NCI-H774 (cell line): Measurements from ENCODE around the gene ZGPAT.
"Not testable (repeated sequence)": the region's sequence is repeated elsewhere in the genome, so short reads cannot be mapped to it uniquely, and the experiment has no call there.

Source experiments
- DNase-seq: peaks from one replicate; lab custom pipeline; 2025; lab: John Stamatoyannopoulos, UW

ZGPAT gene

DNA sequence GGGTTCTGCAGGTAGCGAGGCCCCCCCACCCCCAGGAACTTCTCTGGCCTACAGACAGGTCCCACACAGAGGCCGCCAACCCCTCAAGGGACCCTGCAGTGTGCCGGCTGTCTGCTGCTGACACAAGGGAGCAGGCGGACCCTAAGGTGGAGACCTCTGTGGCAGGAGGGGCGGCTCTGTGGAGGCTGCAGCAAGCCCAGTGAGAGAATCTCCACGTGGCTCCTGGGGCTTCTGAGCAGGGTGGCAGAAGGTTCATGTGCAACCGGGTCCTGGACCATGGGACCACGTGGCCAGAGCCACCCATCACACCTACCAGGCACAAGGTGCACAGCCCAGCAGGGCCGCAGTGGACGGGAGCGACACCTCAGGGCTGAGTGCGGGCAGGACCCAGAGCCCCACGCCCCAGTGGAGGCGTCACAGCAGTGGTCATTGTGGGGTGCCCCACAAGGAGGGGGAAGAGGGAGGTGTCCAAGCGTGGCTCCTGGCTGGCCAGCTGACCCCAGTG lies 4.3 kb upstream of the ZGPAT start:
- DNase-seq: no peak

DNA sequence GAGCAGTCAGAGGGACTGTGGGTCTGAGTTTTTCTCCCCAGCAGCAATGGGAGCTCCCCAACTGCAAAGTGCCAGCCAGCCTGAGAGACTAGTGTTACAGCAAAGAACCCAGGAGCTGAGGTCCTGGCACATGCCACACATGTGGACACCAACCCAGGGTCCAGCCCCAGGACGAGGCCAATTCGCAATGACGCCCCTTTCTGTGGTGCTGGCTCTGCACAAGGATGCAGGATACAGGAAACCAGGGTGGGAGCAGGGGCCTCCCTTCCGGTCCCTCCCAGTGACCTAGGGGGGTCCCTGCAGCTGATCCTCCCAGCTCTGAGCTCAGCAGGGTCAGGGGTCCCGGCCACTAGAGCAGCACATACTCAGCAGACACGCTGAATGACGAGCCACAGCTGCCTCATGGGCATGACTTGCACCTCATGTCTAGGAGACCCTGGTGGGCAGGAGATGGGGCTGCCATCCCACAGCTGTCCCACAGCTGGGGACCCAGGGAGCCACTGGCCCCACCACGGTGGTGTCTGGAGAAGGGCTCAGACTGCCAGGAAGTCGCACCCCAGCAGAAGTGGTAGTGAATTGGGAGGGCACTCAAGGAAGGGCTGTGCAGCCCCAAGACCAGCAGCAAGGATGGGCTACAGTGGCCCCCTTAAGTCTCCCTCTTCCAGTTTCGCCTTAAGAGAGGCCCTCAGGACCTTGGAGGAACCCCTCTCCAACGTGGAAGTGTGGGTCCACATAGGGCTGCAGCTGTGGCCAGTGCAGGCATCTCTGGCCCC lies 3.7 kb upstream of the ZGPAT start:
- DNase-seq: no peak

DNA sequence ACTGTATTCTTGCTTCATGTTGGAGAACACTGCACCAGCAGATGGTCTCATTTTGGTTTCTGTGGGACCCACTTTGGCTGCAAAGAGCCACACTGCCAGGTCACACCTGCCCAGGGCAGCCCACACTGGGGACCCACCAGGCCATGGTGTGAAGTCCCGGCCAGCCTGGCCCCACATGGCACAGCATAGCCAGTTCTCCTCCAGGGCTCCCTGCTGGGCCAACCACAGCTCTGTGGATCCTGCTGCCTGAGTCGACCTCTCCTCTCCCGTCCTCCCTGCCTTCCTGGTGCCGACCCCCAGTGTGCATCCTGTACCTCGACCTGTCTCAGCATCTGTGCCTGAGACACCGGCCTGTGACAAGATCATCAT lies 3.1 kb upstream of the ZGPAT start:
- DNase-seq: no peak

DNA sequence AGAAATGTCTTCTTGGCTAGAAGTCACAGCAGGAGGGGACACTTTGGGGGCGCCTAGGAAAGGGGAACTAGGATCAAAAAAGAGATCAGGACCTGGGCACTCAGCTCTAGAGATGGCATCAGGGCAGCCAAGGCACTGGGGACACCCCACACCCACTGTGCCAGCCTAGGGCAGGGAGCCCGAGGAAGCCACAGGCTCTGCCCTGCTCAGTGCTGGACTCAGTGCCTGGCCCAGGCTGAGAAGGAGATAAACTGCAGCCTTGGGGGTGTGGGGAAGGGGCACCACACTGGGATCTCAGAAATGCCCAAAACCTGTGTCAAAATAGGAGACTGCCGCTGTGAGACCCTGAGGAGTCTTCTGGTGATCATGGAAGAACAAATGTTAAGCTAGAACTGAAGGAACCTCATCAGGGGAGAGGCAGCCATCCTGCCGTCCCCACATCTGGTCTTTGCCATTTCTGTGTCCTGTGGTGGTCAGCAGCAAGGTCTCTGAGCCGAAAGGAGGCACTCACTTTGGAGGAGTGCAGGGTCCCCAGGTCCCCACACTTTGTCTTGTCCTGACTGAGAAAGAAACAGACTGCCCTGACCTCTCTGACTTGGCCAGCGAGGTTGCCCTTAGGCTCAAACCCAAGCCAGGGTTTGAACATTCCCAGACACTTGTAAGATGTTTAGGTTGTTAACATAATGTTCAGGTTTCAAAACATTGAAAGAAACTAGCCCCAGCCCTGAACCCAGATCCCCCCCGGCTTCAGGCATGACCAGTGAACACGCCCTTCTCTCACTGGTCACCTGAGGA lies 2.4 kb upstream of the ZGPAT start:
- DNase-seq: no peak

DNA sequence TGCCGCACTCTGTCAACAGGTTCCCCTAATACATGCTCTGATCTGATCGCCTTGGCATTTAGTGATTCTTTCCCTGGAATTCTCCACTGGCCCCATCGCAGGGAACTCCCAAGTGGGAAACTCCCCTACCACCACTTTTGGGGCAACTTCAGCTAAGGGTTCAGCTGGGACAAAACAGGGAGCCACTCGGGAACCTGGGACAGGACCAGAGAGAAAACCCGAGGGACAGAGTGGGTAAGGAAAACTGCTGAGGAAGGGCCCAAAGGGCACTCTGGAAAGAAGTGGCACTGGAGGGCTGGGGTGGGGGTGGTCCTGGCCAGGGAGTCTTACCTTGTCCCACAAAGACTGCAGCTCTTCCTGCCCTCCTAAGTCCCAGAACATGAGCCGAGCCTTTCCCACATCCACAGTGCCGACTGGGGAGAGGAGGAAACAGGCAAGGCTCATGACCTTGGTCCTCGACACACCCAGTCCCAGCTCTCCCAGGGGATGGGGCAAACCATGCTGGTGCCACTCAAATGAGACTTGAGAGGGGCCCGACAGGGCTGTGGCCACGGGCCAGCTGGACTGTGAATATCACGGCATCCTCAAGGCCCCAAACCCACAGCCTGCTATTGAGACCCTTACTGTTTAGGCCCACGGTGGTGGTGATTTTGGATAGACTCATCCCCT lies 1.7 kb upstream of the ZGPAT start:
- no peak for DNase-seq

DNA sequence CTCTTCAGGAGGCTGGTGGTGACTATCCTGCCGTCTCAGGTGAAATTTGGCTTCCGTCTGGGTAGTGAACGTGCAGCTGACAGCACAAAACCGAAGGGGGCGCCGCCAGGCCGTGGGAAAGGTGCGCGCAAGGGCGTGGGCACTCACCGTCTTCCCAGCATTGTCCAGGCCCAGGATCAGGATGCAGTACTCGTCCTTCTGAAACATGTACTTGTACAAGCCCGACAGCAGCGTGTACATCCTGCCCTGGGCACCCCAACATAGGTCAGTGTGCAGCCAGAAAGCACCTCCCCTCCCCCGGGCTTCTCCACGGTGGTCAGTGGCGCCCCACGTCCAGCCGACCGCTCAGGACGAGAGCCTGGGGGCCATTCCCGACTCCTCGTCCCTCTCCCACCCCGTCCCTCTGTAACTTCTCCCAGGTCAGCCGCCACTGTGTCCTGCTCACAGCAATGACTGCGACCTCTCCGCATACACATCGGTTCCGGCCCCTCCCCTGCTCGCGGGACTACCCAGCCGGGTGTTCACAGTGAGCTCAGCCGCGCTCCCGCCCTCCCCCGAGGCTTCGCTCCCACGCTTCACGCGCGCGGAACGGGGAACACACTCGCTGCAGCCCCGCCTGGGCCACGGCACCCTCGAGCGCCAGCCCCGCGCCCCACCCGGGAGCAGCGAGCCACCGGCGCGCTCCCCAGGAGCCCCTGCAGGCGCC lies 834 bp upstream of the ZGPAT start:
- no peak for DNase-seq

DNA sequence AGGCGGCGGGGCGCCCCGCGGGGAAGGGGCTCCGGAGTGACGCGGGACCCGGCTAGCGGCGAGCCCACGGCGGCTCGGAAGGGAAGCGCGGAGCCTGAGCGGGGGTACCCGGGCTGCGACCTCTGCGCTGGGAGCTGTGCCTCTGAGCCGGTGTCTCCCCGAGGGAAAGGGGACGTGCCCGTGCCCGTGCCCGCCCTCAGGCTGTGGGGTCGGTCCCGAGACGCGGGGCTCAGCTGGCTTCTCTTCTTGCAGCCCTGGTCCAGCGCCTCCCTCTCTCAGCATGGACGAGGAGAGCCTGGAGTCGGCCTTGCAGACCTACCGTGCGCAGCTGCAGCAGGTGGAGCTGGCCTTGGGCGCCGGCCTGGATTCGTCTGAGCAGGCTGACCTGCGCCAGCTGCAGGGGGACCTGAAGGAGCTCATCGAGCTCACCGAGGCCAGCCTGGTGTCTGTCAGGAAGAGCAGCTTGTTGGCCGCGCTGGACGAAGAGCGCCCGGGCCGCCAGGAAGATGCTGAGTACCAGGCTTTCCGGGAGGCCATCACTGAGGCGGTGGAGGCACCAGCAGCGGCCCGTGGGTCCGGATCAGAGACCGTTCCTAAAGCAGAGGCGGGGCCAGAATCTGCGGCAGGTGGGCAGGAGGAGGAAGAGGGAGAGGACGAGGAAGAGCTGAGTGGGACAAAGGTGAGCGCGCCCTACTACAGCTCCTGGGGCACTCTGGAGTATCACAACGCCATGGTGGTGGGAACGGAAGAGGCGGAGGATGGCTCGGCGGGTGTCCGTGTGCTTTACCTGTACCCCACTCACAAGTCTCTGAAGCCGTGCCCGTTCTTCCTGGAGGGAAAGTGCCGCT lies 686 bp downstream of the ZGPAT start:
- DNase-seq: no peak

DNA sequence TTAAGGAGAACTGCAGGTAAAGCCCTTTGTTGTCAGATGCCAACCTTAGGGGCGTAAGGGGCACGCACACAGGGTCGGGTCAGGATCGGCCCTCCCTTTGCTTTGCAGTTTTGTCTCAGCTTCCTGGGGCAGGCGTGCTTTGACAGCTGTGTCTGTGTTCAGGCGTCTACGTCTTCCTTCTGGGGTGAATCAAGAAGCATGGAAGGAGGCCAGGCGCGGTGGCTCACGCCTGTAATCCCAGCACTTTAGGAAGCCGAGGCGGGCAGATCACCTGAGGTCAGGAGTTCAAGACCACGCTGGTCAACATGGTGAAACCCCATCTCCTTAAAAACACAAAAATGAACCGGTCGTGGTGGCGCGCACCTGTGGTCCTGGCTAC lies 1.3 kb downstream of the ZGPAT start:
- DNase-seq: no peak

DNA sequence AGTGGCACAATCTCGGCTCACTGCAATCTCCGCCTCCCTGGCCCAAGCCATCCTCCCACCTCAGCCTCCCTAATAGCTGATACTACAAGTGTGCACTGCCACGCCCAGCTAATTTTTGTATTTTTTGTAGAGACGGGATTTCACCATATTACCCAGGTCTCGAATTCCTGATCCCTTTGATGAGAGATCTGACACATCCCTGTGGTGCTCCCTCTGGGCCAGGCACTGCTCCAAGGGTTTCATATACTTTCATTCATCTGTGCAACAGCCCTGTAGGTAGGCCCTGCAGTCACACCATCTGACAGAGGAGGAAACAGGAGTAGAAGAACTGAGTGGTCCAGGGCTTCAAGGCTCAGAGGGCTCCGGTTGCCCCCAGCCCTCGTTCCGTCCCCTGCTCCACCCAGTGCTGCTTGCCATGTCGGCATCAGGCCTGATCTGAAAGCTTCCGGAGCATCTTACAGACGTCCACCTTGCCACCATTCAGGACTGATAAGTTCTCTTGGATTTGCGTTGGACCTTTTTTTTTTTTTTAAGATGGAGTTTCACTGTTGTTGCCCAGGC lies 3.3 kb downstream of the ZGPAT start:
- DNase-seq: no peak

DNA sequence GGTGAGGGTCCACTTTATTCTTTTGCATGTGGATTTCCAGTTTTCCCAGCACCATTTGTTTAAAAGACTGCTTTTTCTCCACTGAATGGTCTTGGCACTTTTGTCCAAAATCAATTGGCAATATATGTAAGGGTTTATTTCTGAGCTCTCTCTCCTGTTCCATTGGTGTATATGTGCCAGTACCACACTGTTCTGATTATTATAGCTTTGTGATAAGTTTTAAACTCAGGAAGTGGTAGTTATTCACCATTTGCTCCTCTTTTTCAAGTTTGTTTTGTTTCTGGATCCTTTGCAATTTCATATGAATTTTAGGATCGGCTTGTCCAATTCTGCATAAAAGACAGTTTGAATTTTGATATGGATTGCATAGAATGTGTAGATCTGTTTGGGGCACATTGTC lies 4.4 kb downstream of the ZGPAT start:
- DNase-seq: no peak

DNA sequence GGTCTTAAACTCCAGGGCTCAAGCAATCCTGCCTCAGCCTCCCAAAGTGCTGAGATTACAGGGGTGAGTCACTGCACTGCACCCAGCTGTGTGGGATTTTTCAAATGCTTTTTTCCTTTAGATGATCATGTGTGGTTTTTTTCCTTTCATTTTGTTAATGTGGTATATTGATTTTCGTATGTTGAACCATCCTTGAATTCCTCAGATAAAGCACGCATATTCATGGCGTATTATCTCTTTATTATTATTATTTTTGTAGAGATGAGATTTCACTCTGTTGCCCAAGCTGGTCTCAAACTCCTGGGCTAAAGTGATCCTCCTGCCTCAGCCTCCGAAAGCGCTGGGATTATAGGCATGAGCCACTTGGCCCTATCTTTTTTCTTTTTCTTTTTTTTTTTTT lies 7.0 kb downstream of the ZGPAT start:
- no peak for DNase-seq

DNA sequence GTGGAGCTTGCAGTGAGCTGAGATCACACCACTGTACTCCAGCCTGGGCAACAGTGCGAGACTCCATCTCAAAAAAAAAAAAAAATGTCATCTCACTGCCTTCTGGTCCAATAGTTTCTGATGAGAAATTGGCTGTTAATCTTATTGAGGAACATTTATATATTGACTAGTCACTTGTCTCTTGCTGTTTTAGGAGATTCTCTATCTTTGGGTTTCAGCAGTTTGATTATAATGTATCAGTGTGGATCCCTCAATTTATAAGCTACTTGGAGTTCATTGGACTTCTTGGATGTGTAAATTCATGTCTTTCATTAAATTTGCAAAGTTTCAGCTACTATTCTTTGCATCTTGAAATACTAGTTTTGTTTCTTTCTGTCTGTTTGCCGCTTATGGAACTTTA lies 11.2 kb downstream of the ZGPAT start:
- no peak for DNase-seq

DNA sequence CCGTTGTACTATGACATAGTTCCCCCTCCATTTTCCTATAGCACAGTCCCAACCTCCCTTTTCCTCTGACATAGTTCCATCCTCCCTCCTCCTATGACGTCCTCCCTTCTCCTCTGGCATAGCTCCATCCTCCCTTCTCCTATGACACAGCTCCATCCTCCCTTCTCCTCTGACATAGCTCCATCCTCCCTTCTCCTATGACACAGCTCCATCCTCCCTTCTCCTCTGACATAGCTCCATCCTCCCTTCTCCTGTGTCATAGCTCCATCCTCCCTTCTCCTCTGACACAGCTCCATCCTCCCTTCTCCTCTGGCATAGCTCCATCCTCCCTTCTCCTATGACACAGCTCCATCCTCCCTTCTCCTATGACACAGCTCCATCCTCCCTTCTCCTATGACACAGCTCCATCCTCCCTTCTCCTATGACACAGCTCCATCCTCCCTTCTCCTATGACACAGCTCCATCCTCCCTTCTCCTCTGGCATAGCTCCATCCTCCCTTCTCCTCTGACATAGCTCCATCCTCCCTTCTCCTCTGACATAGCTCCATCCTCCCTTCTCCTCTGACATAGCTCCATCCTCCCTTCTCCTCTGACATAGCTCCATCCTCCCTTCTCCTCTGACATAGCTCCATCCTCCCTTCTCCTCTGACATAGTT lies 15.3 kb downstream of the ZGPAT start:
- DNase-seq: not testable (repeated sequence)

DNA sequence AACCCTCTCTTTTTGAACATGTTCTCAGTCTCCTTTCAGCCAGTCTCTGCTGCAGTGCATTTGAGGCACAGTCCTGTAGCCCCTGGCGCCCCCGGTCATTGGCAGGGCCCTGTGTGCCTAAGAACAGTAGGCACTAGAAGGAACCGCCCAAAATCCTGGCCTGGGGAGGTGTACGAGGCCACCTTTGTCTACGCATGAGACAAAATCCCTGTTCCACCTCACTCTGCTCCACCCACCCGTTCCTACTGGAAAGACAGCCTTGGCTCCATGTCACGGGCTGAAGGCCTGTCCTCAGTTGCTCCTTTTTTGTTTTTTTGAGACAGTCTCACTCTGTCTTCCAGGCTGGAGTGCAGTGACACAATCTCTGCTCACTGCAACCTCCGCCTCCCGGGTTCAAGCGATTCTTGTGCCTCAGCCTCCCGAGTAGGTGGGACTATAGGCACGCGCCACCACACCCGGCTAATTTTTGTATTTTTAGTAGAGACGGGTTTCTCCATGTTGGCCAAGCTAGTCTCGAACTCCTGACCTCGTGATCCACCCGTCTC lies 22.4 kb downstream of the ZGPAT start:
- not testable (repeated sequence) for DNase-seq

DNA sequence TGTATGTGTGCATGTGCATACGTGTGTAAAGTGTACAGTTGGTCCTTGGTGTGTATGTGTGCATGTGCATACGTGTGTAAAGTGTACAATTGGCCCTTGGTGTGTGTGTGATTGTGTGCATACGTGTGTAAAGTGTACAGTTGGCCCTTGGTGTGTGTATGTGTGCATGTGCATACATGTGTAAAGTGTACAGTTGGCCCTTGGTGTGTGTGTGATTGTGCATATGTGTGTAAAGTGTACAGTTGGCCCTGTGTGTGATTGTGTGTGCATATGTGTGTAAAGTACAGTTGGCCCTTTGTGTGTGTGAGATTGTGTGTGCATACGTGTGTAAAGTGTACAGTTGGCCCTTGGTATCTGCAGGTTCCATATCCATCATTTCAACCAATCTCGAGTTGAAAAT lies 23.6 kb downstream of the ZGPAT start:
- DNase-seq: no peak

DNA sequence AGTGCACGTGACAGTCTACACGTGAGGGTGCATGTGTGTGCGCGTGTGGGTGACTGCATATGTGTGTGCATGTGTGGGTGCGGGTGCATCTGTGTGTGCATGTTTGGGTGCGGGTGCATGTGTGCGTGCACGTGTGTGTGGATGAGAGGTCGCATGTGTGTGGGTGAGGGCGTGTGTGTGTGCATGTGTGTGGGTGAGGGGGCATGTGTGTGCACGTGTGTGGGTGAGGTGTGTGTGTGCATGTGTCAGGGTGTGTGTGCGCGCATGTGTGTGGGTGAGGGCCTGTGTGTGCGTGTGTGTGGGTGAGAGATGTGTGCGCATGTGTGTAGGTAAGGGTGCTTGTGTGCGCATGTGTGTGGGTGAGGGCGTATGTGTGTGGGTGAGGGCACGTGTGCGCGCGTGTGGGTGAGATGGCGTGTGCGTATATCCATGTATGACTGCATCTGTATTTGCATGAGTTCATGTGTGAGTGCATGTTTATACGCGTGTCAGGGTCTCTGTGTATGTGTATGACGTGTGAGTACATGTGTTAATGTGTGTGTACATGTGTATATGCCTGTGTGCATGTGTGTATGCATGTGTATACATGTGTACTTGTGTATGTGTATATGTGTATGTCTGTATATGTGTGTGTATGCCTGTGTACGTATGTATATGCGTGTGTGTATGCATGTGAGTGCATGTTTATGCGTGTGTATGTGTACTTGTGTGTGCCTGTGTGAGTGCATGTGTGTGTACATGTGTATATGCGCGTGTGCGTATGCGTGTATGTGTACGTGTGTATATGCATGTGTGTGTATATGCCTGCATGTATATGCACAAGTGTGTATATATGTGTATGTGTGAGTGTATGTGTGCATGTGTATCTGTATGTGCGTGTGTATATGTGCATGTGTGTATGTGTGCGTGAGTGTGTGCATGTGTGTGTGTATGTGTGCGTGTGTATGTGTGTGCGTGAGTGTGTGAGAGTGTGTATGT lies 24.6 kb downstream of the ZGPAT start:
- DNase-seq: no peak

DNA sequence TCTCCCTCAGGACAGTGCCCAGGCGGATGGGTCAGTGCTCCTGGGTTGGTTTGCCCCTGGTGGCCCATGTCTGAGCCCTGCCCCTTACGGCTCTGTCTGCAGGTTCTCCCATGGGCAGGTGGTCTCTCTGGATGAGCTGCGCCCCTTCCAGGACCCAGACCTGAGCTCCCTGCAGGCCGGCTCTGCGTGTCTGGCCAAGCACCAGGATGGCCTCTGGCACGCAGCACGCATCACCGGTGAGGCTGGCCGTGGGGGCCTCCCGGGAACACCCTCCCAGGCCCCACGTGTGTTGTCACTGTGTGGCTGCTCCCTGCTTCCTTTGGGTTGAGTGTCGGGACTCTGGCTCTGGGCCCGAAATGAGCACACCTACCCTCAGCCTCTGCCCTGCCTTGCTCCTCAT lies 25.3 kb downstream of the ZGPAT start:
- DNase-seq: no peak

DNA sequence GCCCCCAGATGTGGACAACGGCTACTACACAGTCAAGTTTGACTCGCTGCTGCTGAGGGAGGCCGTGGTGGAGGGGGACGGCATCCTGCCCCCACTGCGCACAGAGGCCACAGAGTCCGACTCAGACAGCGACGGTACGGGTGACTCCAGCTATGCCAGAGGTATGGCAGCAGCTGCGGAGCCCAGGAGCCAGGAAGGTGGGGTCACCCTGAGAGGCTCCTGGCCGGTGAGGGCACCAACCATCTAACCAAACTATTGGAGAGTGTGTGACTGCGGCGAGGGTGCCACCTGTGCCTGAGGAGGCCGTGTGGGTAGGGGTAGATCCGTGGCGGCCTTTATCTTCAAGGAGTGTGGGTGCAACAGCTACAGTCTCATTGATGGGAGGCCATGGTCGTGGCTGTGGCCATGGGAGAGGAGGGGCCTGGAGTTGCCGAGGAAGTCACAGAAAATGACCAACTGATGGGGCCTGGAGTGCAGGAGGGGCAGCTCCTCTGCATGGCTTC lies 25.8 kb downstream of the ZGPAT start:
- DNase-seq: no peak
